ENCODE results near the gene IMP3. TPM values are rescaled to one million over a fixed set of nuclear protein-coding genes. Genes with fewer than 3 reads are reported as not detected.

IMP3 gene
- total and polyA plus RNA-seq, 10 donors = 51.3 to 177 (median 103) TPM

GRCh38 chr15:75673426-75674235, 33.6 kb upstream of the IMP3 start:
- DNase-seq = no peak
- Histone ChIP-seq H3K9me3 (no peaks in the 10 kb centered on the region), H3K36me3 (no peaks in the 10 kb centered on the region), H3K27me3 (replicated peaks in 1 of 7) (no peaks in the 10 kb centered on the region), H3K4me3 (no peak overlapping the region), H3K4me1 (peaks cover 0 to 44% (median 13%) of the 10 kb centered on the region in 6 donors), H3K27ac (peak overlapping the region in 7 of 8 donors; percentile 9 to 69 (median 49))
- no peak for TF ChIP-seq CTCF (IDR thresholded peaks at IDR 0.05 in 8 of 11, conservative IDR thresholded peaks at IDR 0.05 in 3 of 11)
- peak in 2 of 3 donors; percentile 5 to 17 for TF ChIP-seq POLR2AphosphoS5 (IDR thresholded peaks at IDR 0.05)
- intact Hi-C loops (cut with DNase I; ENCODE audit: low total_unique reads) = no loop called here
- WGBS, 5 donors = 75 to 87% (median 81%) methylated on average over 10 of the region's 10 CpGs

- no peaks in the 10 kb centered on the region for H3K36me3 ChIP-seq
- no peaks in the 10 kb centered on the region for H3K9me3 ChIP-seq
- no peak for DNase-seq
- H3K4me3 ChIP-seq = no peak overlapping the region
- peak overlapping the region in 7 of 8 donors; percentile 9 to 69 (median 49) for H3K27ac ChIP-seq
- TF ChIP-seq POLR2AphosphoS5 (IDR thresholded peaks at IDR 0.05) (peak in 2 of 3 donors; percentile 60 to 62), POLR2A (IDR thresholded peaks at IDR 0.05) (no peak), CTCF (IDR thresholded peaks at IDR 0.05 in 8 of 11, conservative IDR thresholded peaks at IDR 0.05 in 3 of 11) (no peak)
- 59 to 82% (median 69%) methylated on average over 11 to 14 of the region's 14 CpGs for WGBS, 5 donors
- no peaks in the 10 kb centered on the region for H3K27me3 ChIP-seq (replicated peaks in 1 of 7)
- intact Hi-C loops (cut with DNase I; ENCODE audit: low total_unique reads) = no loop called here
- H3K4me1 ChIP-seq = peaks cover 0 to 44% (median 13%) of the 10 kb centered on the region in 6 donors
These were observed 32.8 kb upstream of the IMP3 start for GRCh38 chr15:75672646-75673425.

- peak in 1 of 3 donors; percentile 60 for TF ChIP-seq POLR2AphosphoS5 (IDR thresholded peaks at IDR 0.05)
- TF ChIP-seq CTCF (IDR thresholded peaks at IDR 0.05 in 8 of 11, conservative IDR thresholded peaks at IDR 0.05 in 3 of 11) = no peak
- no peak for TF ChIP-seq POLR2A (IDR thresholded peaks at IDR 0.05)
- no peaks in the 10 kb centered on the region for H3K27me3 ChIP-seq (replicated peaks in 1 of 7)
- DNase-seq = no peak
- intact Hi-C loops (cut with DNase I; ENCODE audit: low total_unique reads) = no loop called here
- no peaks in the 10 kb centered on the region for H3K9me3 ChIP-seq
- H3K36me3 ChIP-seq = no peaks in the 10 kb centered on the region
- no peak overlapping the region for H3K4me3 ChIP-seq
- WGBS, 5 donors = 73 to 77% (median 73%) methylated on average over 11 of the region's 11 CpGs
- peak overlapping the region in 1 of 8 donors; percentile 69 for H3K27ac ChIP-seq
- H3K4me1 ChIP-seq = peaks cover 2 to 53% (median 16%) of the 10 kb centered on the region in 6 donors
These were observed 31.9 kb upstream of the IMP3 start for GRCh38 chr15:75671730-75672602.
